Suprapubic skin (tissue), 3 donors: ENCODE measurements around the gene HGF.

Experiments used
- EP300 ChIP-seq: sonication (generic); formaldehyde crosslinking; IDR thresholded peaks from one replicate; pipeline ENCODE4 v1.6.1; 2017; ENCODE audit warnings: antibody characterized with exemption
- TF ChIP-seq, protein P1 (sequence below), 2 donors: fragments of 200-600 bp in 1 of 2; fragments of 450-650 bp in 1 of 2; sonication (generic) in 1 of 2; IDR thresholded peaks; one replicate each; pipeline ENCODE4 v1.5.1; 2016 to 2019; ENCODE audit warnings: antibody characterized with exemption in 2 of 2, mild to moderate bottlenecking in 1 of 2, moderate library complexity in 1 of 2

DNA sequence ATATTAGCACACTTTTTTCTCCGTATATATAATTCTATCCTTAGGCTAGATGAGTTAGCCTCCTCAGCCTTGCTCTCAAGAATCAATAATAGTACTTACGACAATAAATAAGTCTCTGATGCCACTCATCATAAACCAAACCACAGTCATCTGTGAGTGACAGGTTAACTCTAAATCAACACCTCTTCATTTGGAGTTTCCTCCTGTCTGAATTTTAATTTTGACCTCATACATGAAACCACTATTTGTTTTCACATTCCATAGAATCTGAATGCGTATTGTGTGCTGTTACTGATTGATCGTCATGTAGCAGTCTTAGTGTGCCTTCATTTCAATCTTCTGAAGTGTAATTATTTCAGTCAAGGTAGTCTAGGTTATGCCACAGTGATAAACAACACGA lies 85.8 kb downstream of the HGF start:
- TF ChIP-seq, protein P1, sequence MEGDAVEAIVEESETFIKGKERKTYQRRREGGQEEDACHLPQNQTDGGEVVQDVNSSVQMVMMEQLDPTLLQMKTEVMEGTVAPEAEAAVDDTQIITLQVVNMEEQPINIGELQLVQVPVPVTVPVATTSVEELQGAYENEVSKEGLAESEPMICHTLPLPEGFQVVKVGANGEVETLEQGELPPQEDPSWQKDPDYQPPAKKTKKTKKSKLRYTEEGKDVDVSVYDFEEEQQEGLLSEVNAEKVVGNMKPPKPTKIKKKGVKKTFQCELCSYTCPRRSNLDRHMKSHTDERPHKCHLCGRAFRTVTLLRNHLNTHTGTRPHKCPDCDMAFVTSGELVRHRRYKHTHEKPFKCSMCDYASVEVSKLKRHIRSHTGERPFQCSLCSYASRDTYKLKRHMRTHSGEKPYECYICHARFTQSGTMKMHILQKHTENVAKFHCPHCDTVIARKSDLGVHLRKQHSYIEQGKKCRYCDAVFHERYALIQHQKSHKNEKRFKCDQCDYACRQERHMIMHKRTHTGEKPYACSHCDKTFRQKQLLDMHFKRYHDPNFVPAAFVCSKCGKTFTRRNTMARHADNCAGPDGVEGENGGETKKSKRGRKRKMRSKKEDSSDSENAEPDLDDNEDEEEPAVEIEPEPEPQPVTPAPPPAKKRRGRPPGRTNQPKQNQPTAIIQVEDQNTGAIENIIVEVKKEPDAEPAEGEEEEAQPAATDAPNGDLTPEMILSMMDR (IDR thresholded peaks at IDR 0.05) = no peak
- TF ChIP-seq EP300 = no peak
